A549 (cell line): ENCODE data around the gene PCNX3. TPM values are rescaled to one million over a fixed set of nuclear protein-coding genes. Genes with fewer than 3 reads are reported as not detected.

ENCODE experiments used
- ATAC-seq, 2 experiments: fragments of 200-7000 bp in 1 of 2; fragments of >200 bp in 1 of 2; cut with Nextera tagmentation in 1 of 2; cut with Tn5 transposase in 1 of 2; 3 replicates each; pipeline versions ENCODE4 v1.8.0 to v1.9.1; 2018 to 2020; ENCODE audit warnings: mild to moderate bottlenecking in 1 of 2, moderate library complexity in 1 of 2
- CTCF ChIA-PET: fragments of 300-600 bp; sonication (Branson Sonifier 250); formaldehyde crosslinking; extraction: SDS; loops from one replicate; lab custom pipeline; 2021; ENCODE audit warnings: antibody characterized with exemption, inconsistent platforms; lab: Yijun Ruan, JAX
- POLR2A ChIA-PET: fragments of 350-600 bp; formaldehyde crosslinking; extraction: SDS; loops from one replicate; lab custom pipeline; 2021; ENCODE audit warnings: antibody characterized with exemption, inconsistent platforms; lab: Yijun Ruan, JAX
- DNase-seq, 2 experiments: peaks; one replicate each; pipeline versions ENCODE4 v3.0.0 to v3.0.0-alpha.2; 2011 to 2016; ENCODE audit warnings: low read depth in 1 of 2, low spot score in 1 of 2
- FAIRE-seq: peaks from 2 replicates; lab custom pipeline; 2011; peaks lifted over from hg19 to GRCh38; lab: Jason Lieb, UNC
- H3K27ac ChIP-seq, 2 experiments: fragments of >200 bp; sonication (Bioruptor Twin); formaldehyde crosslinking; 3 replicates each; pipeline ENCODE4 v1.5.1; 2016 to 2017
- H3K4me1 ChIP-seq: fragments of >200 bp; sonication (Bioruptor Twin); formaldehyde crosslinking; 3 replicates; pipeline ENCODE4 v1.6.1; 2016
- H3K4me2 ChIP-seq: fragments of >200 bp; sonication (Bioruptor Twin); formaldehyde crosslinking; 3 replicates; pipeline ENCODE4 v1.6.1; 2016
- H3K4me3 ChIP-seq: fragments of >200 bp; sonication (Bioruptor Twin); formaldehyde crosslinking; 3 replicates; pipeline ENCODE4 v1.5.1; 2016
- H3K9me3 ChIP-seq: fragments of >200 bp; sonication (Bioruptor Twin); formaldehyde crosslinking; 3 replicates; pipeline ENCODE4 v1.6.1; 2016
- ATOH8 ChIP-seq: fragments of 250-450 bp; sonication (Bioruptor Pico); IDR thresholded peaks from 2 replicates; pipeline ENCODE4 v1.5.0; 2020; ENCODE audit warnings: low read depth, mild to moderate bottlenecking, moderate library complexity
- CBX8 ChIP-seq: fragments of 200-600 bp; sonication (generic); IDR thresholded peaks from 2 replicates; pipeline ENCODE4 v1.6.1; 2016
- EHF ChIP-seq: fragments of 250-450 bp; sonication (Bioruptor Pico); IDR thresholded peaks from 2 replicates; pipeline ENCODE4 v1.5.0; 2020; ENCODE audit warnings: mild to moderate bottlenecking
- EHMT2 ChIP-seq: fragments of 200-600 bp; sonication (generic); IDR thresholded peaks from 2 replicates; pipeline ENCODE4 v1.6.1; 2016; ENCODE audit warnings: antibody characterized with exemption, low read depth, mild to moderate bottlenecking, moderate library complexity
- FOSL2 ChIP-seq, 2 experiments: fragments of 450-650 bp in 1 of 2; fragments of >200 bp in 1 of 2; sonication (Bioruptor Twin) in 1 of 2; formaldehyde crosslinking; IDR thresholded peaks; 2 replicates each; pipeline versions ENCODE4 v1.5.0 to v1.6.1; 2016 to 2020; ENCODE audit warnings: mild to moderate bottlenecking in 1 of 2, moderate library complexity in 1 of 2
- FOXS1 ChIP-seq: fragments of 250-450 bp; sonication (Bioruptor Pico); IDR thresholded peaks from 2 replicates; pipeline ENCODE4 v1.5.0; 2020; ENCODE audit warnings: mild to moderate bottlenecking, moderate library complexity
- GATA3 ChIP-seq: IDR thresholded peaks from 2 replicates; pipeline ENCODE4 v1.6.1; 2012; ENCODE audit warnings: borderline replicate concordance
- HDAC2 ChIP-seq: fragments of 200-600 bp; sonication (generic); IDR thresholded peaks from 2 replicates; pipeline ENCODE4 v1.6.1; 2016
- HEYL ChIP-seq: fragments of 250-450 bp; sonication (Bioruptor Pico); IDR thresholded peaks from 2 replicates; pipeline ENCODE4 v1.8.0; 2021; ENCODE audit warnings: mild to moderate bottlenecking, moderate library complexity
- HMGXB4 ChIP-seq: fragments of 250-450 bp; sonication (Bioruptor Pico); IDR thresholded peaks from 2 replicates; pipeline ENCODE4 v1.5.0; 2021; ENCODE audit warnings: mild to moderate bottlenecking, moderate library complexity, borderline replicate concordance
- HOXA7 ChIP-seq: fragments of 250-450 bp; sonication (Bioruptor Pico); IDR thresholded peaks from 2 replicates; pipeline ENCODE4 v1.5.0; 2020; ENCODE audit warnings: mild to moderate bottlenecking, moderate library complexity
- HOXB5 ChIP-seq: fragments of 250-450 bp; sonication (Bioruptor Pico); IDR thresholded peaks from 2 replicates; pipeline ENCODE4 v1.5.0; 2020; ENCODE audit warnings: mild to moderate bottlenecking, moderate library complexity
- KDM1A ChIP-seq: fragments of 200-600 bp; sonication (generic); IDR thresholded peaks from 2 replicates; pipeline ENCODE4 v1.6.1; 2016; ENCODE audit warnings: low read depth, mild to moderate bottlenecking
- KDM5A ChIP-seq: fragments of 200-600 bp; sonication (generic); IDR thresholded peaks from 2 replicates; pipeline ENCODE4 v1.6.1; 2016; ENCODE audit warnings: antibody characterized with exemption, mild to moderate bottlenecking
- NR3C1 ChIP-seq: fragments of >200 bp; sonication (Bioruptor Twin); formaldehyde crosslinking; IDR thresholded peaks from 3 replicates; pipeline ENCODE4 v1.6.1; 2017
- POLR2A ChIP-seq: IDR thresholded peaks from 2 replicates; pipeline ENCODE4 v1.6.1; 2012; ENCODE audit warnings: mild to moderate bottlenecking, low read length
- RAD21 ChIP-seq, 2 experiments: fragments of >200 bp in 1 of 2; sonication (Bioruptor Twin) in 1 of 2; formaldehyde crosslinking in 1 of 2; IDR thresholded peaks in 1 of 2; conservative IDR thresholded peaks in 1 of 2; 2 replicates in 1 of 2; 3 replicates in 1 of 2; pipeline ENCODE4 v1.6.1; 2012 to 2018; ENCODE audit warnings: inconsistent platforms in 1 of 2
- RFX5 ChIP-seq: fragments of 450-650 bp; IDR thresholded peaks from 2 replicates; pipeline ENCODE4 v1.7.1; 2014; ENCODE audit warnings: antibody characterized with exemption, mild to moderate bottlenecking, moderate library complexity
- SMC3 ChIP-seq: fragments of >200 bp; sonication (Bioruptor Twin); formaldehyde crosslinking; IDR thresholded peaks from 3 replicates; pipeline ENCODE4 v1.6.1; 2018; ENCODE audit warnings: inconsistent platforms
- ZFP36 ChIP-seq: fragments of 450-650 bp; IDR thresholded peaks from 2 replicates; pipeline ENCODE4 v1.6.1; 2014; ENCODE audit warnings: borderline replicate concordance; ENCODE audit not compliant: partially characterized antibody
- ZNF302 ChIP-seq: fragments of 250-450 bp; sonication (Bioruptor Pico); IDR thresholded peaks from 2 replicates; pipeline ENCODE4 v1.9.0; 2021; ENCODE audit warnings: inconsistent platforms, mild to moderate bottlenecking, moderate library complexity
- WGBS: methylation state at CpG from one replicate; pipeline ENCODE4 v1.1.6; 2017; ENCODE audit errors: missing lambda C conversion rate; 5-methylcytosine and 5-hydroxymethylcytosine counted together
- polyA plus RNA-seq, 4 experiments: library from polyadenylated mRNA; depleted of rRNA in 3 of 4; stranded (reverse); fragments of >200 nt; fragmentation: RNase III in 1 of 4; extraction: RNeasy Plus Mini Kit Qiagen cat#74134 plus additional on column Dnase treatment in 1 of 4; gene quantifications; 2 replicates in 3 of 4; 3 replicates in 1 of 4; pipeline ENCODE4 v1.2.3, GENCODE V29; 2011 to 2017

Gene PCNX3
- polyA plus RNA-seq, 2 of the 4 experiments (the other 2 are of a cell fraction): 14.2 to 29.7 TPM

- FAIRE-seq (no peak), DNase-seq (no peak), ATAC-seq (no peak)
- TF ChIP-seq GATA3: no peak
- ChIA-PET POLR2A (no interaction called here), CTCF (interaction anchor here (1.0 to 5.5 kb wide), 16 partner anchors 10 to 684 kb away, joined by 3 to 54 read pairs (median 7); partner anchors contain the start of genes KAT5, KCNK7 and SIPA1)
- no peak overlapping the region for H3K4me3 ChIP-seq
- no peaks in the 10 kb centered on the region for H3K4me1 ChIP-seq
- no peak overlapping the region for H3K4me2 ChIP-seq
- 97% methylated on average over 12 of the region's 13 CpGs for WGBS
- no peaks in the 10 kb centered on the region for H3K9me3 ChIP-seq
- H3K27ac ChIP-seq: no peak overlapping the region
Measured at GRCh38 chr11:65627202-65627601, 11.6 kb downstream of the PCNX3 start.

GRCh38 chr11:65629579-65629978 is 14.0 kb downstream of the PCNX3 start:
- no peak for FAIRE-seq
- CTCF ChIA-PET: interaction anchor here (1.0 kb wide), 1 partner anchor 189 kb away, joined by 3 read pairs; no protein-coding TSS in a partner anchor
- H3K4me1 ChIP-seq: no peaks in the 10 kb centered on the region
- DNase-seq: no peak
- no peak overlapping the region for H3K27ac ChIP-seq
- POLR2A ChIA-PET: no interaction called here
- ATAC-seq: no peak
- TF ChIP-seq POLR2A (no peak), CBX8 (no peak), HDAC2 (no peak)
- 90% methylated on average over 7 of the region's 14 CpGs for whole genome bisulfite sequencing
- no peak overlapping the region for H3K4me2 ChIP-seq
- no peaks in the 10 kb centered on the region for H3K9me3 ChIP-seq
- no peak overlapping the region for H3K4me3 ChIP-seq

- FAIRE-seq: no peak
- WGBS: 86% methylated on average over 11 of the region's 11 CpGs
- CTCF ChIA-PET: no interaction called here
Measured at GRCh38 chr11:65630215-65630614, 14.6 kb downstream of the PCNX3 start.

GRCh38 chr11:65633390-65634108 is 18.0 kb downstream of the PCNX3 start:
- H3K4me2 ChIP-seq: no peak overlapping the region
- TF ChIP-seq ZFP36 (no peak), POLR2A (no peak), RAD21 (conservative IDR thresholded peaks at IDR 0.05 in 1 of 2, IDR thresholded peaks at IDR 0.05 in 1 of 2) (no peak), HOXA7 (CRISPR knock-in tag) (no peak), KDM5A (no peak), KDM1A (no peak), HOXB5 (CRISPR knock-in tag) (no peak), FOXS1 (no peak), NR3C1 (no peak), EHMT2 (no peak), RFX5 (no peak), FOSL2 (IDR thresholded peaks at IDR 0.05) (no peak), FOSL2 (CRISPR knock-in tag; IDR thresholded peaks at IDR 0.05) (no peak), HMGXB4 (no peak), HEYL (CRISPR knock-in tag) (no peak), CBX8 (no peak)
- TF ChIP-seq, all 56 proteins: peak for 0
- H3K9me3 ChIP-seq: no peaks in the 10 kb centered on the region
- H3K4me1 ChIP-seq: peaks cover 12% of the 10 kb centered on the region
- WGBS: 87% methylated on average over 14 of the region's 20 CpGs
- no peak for FAIRE-seq
- POLR2A ChIA-PET: no interaction called here
- no peak overlapping the region for H3K27ac ChIP-seq
- CTCF ChIA-PET: interaction anchor here (0.7 to 8.2 kb wide), 6 partner anchors 9 to 251 kb away, joined by 3 to 54 read pairs (median 6); no protein-coding TSS in a partner anchor
- ATAC-seq: no peak
- no peak for DNase-seq
- no peak overlapping the region for H3K4me3 ChIP-seq

More at GRCh38 chr11:65630215-65630614, 14.6 kb downstream of the PCNX3 start:
- TF ChIP-seq FOXS1: no peak
- no peak for TF ChIP-seq EHF (CRISPR knock-in tag)
- no peak for TF ChIP-seq SMC3
- TF ChIP-seq ATOH8: no peak
- TF ChIP-seq RFX5: no peak
- no peak for TF ChIP-seq ZNF302 (CRISPR knock-in tag)
- Histone ChIP-seq H3K27ac (no peak overlapping the region), H3K9me3 (no peaks in the 10 kb centered on the region), H3K4me3 (no peak overlapping the region), H3K4me2 (no peak overlapping the region), H3K4me1 (no peaks in the 10 kb centered on the region)
- no peak for DNase-seq
- POLR2A ChIA-PET: no interaction called here
- ATAC-seq: no peak
